T-helper 17 cell (primary cell): ENCODE data around the gene ANXA1. TPM values are rescaled to one million over a fixed set of nuclear protein-coding genes. Genes with fewer than 3 reads are reported as not detected.

ENCODE experiments used
- ATAC-seq: fragments of 150-1000 bp; cut with Tn5 transposase; 2 replicates; pipeline ENCODE4 v1.10.0; 2021; ENCODE audit warnings: mild to moderate bottlenecking, moderate library complexity
- DNase-seq, 3 donors: peaks; one replicate each; pipeline versions ENCODE4 v3.0.0 to v3.0.0-alpha.2; 2020 to 2021
- H3K9me3 ChIP-seq: one replicate; pipeline ENCODE4 v1.7.0; 2013; ENCODE audit warnings: low read length, mild to moderate bottlenecking; ENCODE audit not compliant: control insufficient read depth, poor library complexity, severe bottlenecking
- H3K27ac Mint-ChIP-seq: one replicate; pipeline ENCODE4 v1.8.0; 2022; ENCODE audit warnings: mild to moderate bottlenecking, moderate library complexity, mixed read lengths
- H3K27me3 Mint-ChIP-seq: one replicate; pipeline ENCODE4 v1.8.0; 2022; ENCODE audit warnings: mixed read lengths
- H3K36me3 Mint-ChIP-seq: one replicate; pipeline ENCODE4 v1.8.0; 2022; ENCODE audit warnings: low read depth, mixed read lengths
- H3K4me1 Mint-ChIP-seq: one replicate; pipeline ENCODE4 v1.8.0; 2022; ENCODE audit warnings: mild to moderate bottlenecking, mixed read lengths
- H3K4me3 Mint-ChIP-seq: one replicate; pipeline ENCODE4 v1.8.0; 2022; ENCODE audit warnings: mild to moderate bottlenecking, moderate library complexity, mixed read lengths
- total RNA-seq, 4 donors: library from RNA in 2 of 4; stranded (reverse) in 2 of 4; gene quantifications; one replicate each; pipeline ENCODE4 v1.2.3 and lab custom pipeline; 2022 to 2026

ANXA1 gene
- total RNA-seq, 2 donors from 2014 or later, result 553 to 928 TPM

- DNase-seq, result no peak
- no peak for ATAC-seq
- H3K9me3 ChIP-seq, result no peaks in the 10 kb centered on the region
- H3K36me3 Mint-ChIP-seq, result peaks cover 2% of the 10 kb centered on the region
- H3K27ac Mint-ChIP-seq, result peak overlapping the region; percentile 100
- H3K27me3 Mint-ChIP-seq, result no peaks in the 10 kb centered on the region
- H3K4me1 Mint-ChIP-seq, result peaks cover 31% of the 10 kb centered on the region
- no peak overlapping the region for H3K4me3 Mint-ChIP-seq
These were observed 3.2 kb upstream of the ANXA1 start for GRCh38 chr9:73148447-73148937.

- Mint-ChIP-seq H3K4me3 (peak overlapping the region; percentile 80), H3K4me1 (peaks cover 37% of the 10 kb centered on the region), H3K27me3 (no peaks in the 10 kb centered on the region), H3K27ac (peak overlapping the region; percentile 100), H3K36me3 (peaks cover 5% of the 10 kb centered on the region)
- ATAC-seq (peak; percentile 59), DNase-seq (no peak)
- H3K9me3 ChIP-seq, result no peaks in the 10 kb centered on the region
These were observed 2.1 kb upstream of the ANXA1 start for GRCh38 chr9:73149371-73150067.

- ATAC-seq, result no peak
- Mint-ChIP-seq H3K4me1 (peaks cover 45% of the 10 kb centered on the region), H3K27me3 (no peaks in the 10 kb centered on the region), H3K36me3 (peaks cover 5% of the 10 kb centered on the region), H3K4me3 (peak overlapping the region; percentile 96), H3K27ac (peak overlapping the region; percentile 100)
- DNase-seq, result no peak
- no peaks in the 10 kb centered on the region for H3K9me3 ChIP-seq
These were observed 829 bp downstream of the ANXA1 start for GRCh38 chr9:73152543-73152844.

GRCh38 chr9:73152953-73153352, 1.3 kb downstream of the ANXA1 start:
- H3K36me3 Mint-ChIP-seq, result peaks cover 5% of the 10 kb centered on the region
- no peaks in the 10 kb centered on the region for H3K9me3 ChIP-seq
- no peak for DNase-seq
- peak overlapping the region; percentile 100 for H3K27ac Mint-ChIP-seq
- H3K27me3 Mint-ChIP-seq, result no peaks in the 10 kb centered on the region
- peaks cover 49% of the 10 kb centered on the region for H3K4me1 Mint-ChIP-seq
- peak; percentile 26 for ATAC-seq
- peak overlapping the region; percentile 96 for H3K4me3 Mint-ChIP-seq

GRCh38 chr9:73153793-73154227, 2.1 kb downstream of the ANXA1 start:
- H3K4me1 Mint-ChIP-seq, result peaks cover 43% of the 10 kb centered on the region
- DNase-seq (no peak), ATAC-seq (no peak)
- H3K9me3 ChIP-seq, result no peaks in the 10 kb centered on the region
- peak overlapping the region; percentile 96 for H3K4me3 Mint-ChIP-seq
- no peaks in the 10 kb centered on the region for H3K27me3 Mint-ChIP-seq
- H3K27ac Mint-ChIP-seq, result peak overlapping the region; percentile 100
- H3K36me3 Mint-ChIP-seq, result peaks cover 5% of the 10 kb centered on the region

- peaks cover 5% of the 10 kb centered on the region for H3K36me3 Mint-ChIP-seq
These were observed 2.6 kb downstream of the ANXA1 start for GRCh38 chr9:73154271-73154670.

GRCh38 chr9:73154722-73155121, 3.1 kb downstream of the ANXA1 start:
- Mint-ChIP-seq H3K4me1 (peaks cover 38% of the 10 kb centered on the region), H3K4me3 (peak overlapping the region; percentile 96), H3K27me3 (no peaks in the 10 kb centered on the region), H3K27ac (peak overlapping the region; percentile 100), H3K36me3 (peaks cover 5% of the 10 kb centered on the region)
- H3K9me3 ChIP-seq, result no peaks in the 10 kb centered on the region
- ATAC-seq (peak; percentile 63), DNase-seq (no peak)

More at GRCh38 chr9:73154271-73154670, 2.6 kb downstream of the ANXA1 start:
- Mint-ChIP-seq H3K4me3 (peak overlapping the region; percentile 96), H3K27me3 (no peaks in the 10 kb centered on the region), H3K4me1 (peaks cover 42% of the 10 kb centered on the region), H3K27ac (peak overlapping the region; percentile 100)
- H3K9me3 ChIP-seq, result no peaks in the 10 kb centered on the region
- DNase-seq (no peak), ATAC-seq (peak; percentile 12)

- DNase-seq, result no peak
- peak; percentile 39 for ATAC-seq
- Mint-ChIP-seq H3K4me1 (peaks cover 42% of the 10 kb centered on the region), H3K27ac (peak overlapping the region; percentile 100), H3K4me3 (peak overlapping the region; percentile 96), H3K36me3 (peaks cover 5% of the 10 kb centered on the region), H3K27me3 (no peaks in the 10 kb centered on the region)
- no peaks in the 10 kb centered on the region for H3K9me3 ChIP-seq
These were observed 3.7 kb downstream of the ANXA1 start for GRCh38 chr9:73155377-73155776.

- peaks cover 5% of the 10 kb centered on the region for H3K36me3 Mint-ChIP-seq
- no peaks in the 10 kb centered on the region for H3K27me3 Mint-ChIP-seq
- peak overlapping the region; percentile 100 for H3K27ac Mint-ChIP-seq
- peaks cover 40% of the 10 kb centered on the region for H3K4me1 Mint-ChIP-seq
- peak overlapping the region; percentile 78 for H3K4me3 Mint-ChIP-seq
- no peak for DNase-seq
- H3K9me3 ChIP-seq, result no peaks in the 10 kb centered on the region
- no peak for ATAC-seq
These were observed 4.6 kb downstream of the ANXA1 start for GRCh38 chr9:73155968-73156864.

- ATAC-seq, result no peak
- H3K4me1 Mint-ChIP-seq, result peaks cover 38% of the 10 kb centered on the region
- no peaks in the 10 kb centered on the region for H3K27me3 Mint-ChIP-seq
- H3K36me3 Mint-ChIP-seq, result peaks cover 5% of the 10 kb centered on the region
- H3K4me3 Mint-ChIP-seq, result peak overlapping the region; percentile 78
- no peaks in the 10 kb centered on the region for H3K9me3 ChIP-seq
- peak overlapping the region; percentile 100 for H3K27ac Mint-ChIP-seq
- no peak for DNase-seq
These were observed 5.2 kb downstream of the ANXA1 start for GRCh38 chr9:73156865-73157187.

- peak overlapping the region; percentile 100 for H3K27ac Mint-ChIP-seq
- ATAC-seq (no peak), DNase-seq (no peak)
- peak overlapping the region; percentile 68 for H3K4me3 Mint-ChIP-seq
- H3K4me1 Mint-ChIP-seq, result peaks cover 38% of the 10 kb centered on the region
- H3K36me3 Mint-ChIP-seq, result peaks cover 3% of the 10 kb centered on the region
- H3K9me3 ChIP-seq, result no peaks in the 10 kb centered on the region
- no peaks in the 10 kb centered on the region for H3K27me3 Mint-ChIP-seq
These were observed 6.1 kb downstream of the ANXA1 start for GRCh38 chr9:73157811-73158210.

GRCh38 chr9:73158723-73159122, 7.1 kb downstream of the ANXA1 start:
- Mint-ChIP-seq H3K4me3 (no peak overlapping the region), H3K36me3 (peaks cover 4% of the 10 kb centered on the region), H3K4me1 (peaks cover 41% of the 10 kb centered on the region), H3K27me3 (no peaks in the 10 kb centered on the region), H3K27ac (peak overlapping the region; percentile 100)
- H3K9me3 ChIP-seq, result no peaks in the 10 kb centered on the region
- DNase-seq, result no peak
- no peak for ATAC-seq

- no peaks in the 10 kb centered on the region for H3K9me3 ChIP-seq
- Mint-ChIP-seq H3K4me3 (peak overlapping the region; percentile 28), H3K36me3 (peaks cover 9% of the 10 kb centered on the region), H3K27ac (peak overlapping the region; percentile 70), H3K4me1 (peaks cover 27% of the 10 kb centered on the region), H3K27me3 (no peaks in the 10 kb centered on the region)
- no peak for DNase-seq
- no peak for ATAC-seq
These were observed 9.2 kb downstream of the ANXA1 start for GRCh38 chr9:73160868-73161267.
